AG04449 (cell line): ENCODE measurements around the gene ASB10.

Experiments
- CTCF ChIA-PET: fragments of 350-600 bp; formaldehyde crosslinking; extraction: SDS; loops from one replicate; lab custom pipeline; 2021; ENCODE audit warnings: antibody characterized with exemption; lab: Yijun Ruan, JAX
- POLR2A ChIA-PET: fragments of 400-600, 350-600 bp; formaldehyde crosslinking; extraction: SDS; loops from one replicate; lab custom pipeline; 2020; ENCODE audit warnings: antibody characterized with exemption, inconsistent platforms; lab: Yijun Ruan, JAX
- DNase-seq: peaks from one replicate; pipeline ENCODE4 v3.0.0-alpha.2; 2010; ENCODE audit warnings: low read depth, low spot score
- H3K4me3 ChIP-seq: 2 replicates; pipeline ENCODE4 v1.5.1; 2011; ENCODE audit warnings: low read depth, mild to moderate bottlenecking, control low read depth, low read length
- TF ChIP-seq, protein P1 (sequence below): IDR thresholded peaks from one replicate; pipeline ENCODE4 v1.5.1; 2011; ENCODE audit warnings: mild to moderate bottlenecking, moderate library complexity, low read length, control low read depth, inconsistent platforms; ENCODE audit not compliant: insufficient read depth; ENCODE audit errors: missing control alignments

ASB10 gene

DNA sequence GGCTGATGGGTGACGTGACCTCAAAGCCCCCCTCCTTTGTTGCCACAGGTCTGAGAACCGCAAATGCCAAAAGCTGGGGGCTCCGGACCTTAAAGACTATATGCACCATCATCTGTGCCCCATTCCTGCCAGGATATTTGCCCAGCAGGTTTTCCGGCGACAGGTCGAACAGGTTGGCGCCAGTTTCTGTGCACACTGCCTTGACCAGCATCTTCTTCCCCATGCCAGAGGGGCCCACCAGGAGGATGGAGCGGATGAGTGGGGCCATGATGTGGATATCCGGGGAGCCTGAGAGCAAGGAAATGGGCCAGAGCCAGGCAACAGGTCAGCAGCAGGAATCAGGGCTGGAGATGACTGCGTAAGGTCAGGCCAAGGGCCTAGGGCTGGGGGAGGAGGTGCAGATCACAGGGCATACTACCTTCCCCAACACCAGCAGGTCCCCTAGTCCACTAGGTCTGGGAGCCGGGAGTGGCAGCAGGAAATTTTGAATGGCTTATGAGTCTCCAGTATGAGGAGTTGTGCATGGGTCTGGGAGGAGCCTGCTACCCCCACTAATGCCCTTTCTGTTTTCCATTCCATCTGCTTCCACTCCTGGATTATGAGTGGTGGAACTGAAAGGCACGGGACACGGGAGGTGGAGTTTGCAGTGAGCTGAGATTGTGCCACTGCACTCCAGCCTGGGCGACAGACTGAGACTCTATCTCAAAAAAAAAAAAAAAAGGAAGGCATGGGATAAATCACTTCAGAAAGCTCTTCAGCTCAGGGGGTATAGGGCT is 6.3 kb upstream of the ASB10 start:
- DNase-seq = no peak
- H3K4me3 ChIP-seq = no peak overlapping the region
- POLR2A ChIA-PET = no interaction called here
- CTCF ChIA-PET = interaction anchor here (0.6 to 1.1 kb wide), 3 partner anchors 23 to 51 kb away, joined by 3 read pairs; no protein-coding TSS in a partner anchor
- TF ChIP-seq, protein P1, sequence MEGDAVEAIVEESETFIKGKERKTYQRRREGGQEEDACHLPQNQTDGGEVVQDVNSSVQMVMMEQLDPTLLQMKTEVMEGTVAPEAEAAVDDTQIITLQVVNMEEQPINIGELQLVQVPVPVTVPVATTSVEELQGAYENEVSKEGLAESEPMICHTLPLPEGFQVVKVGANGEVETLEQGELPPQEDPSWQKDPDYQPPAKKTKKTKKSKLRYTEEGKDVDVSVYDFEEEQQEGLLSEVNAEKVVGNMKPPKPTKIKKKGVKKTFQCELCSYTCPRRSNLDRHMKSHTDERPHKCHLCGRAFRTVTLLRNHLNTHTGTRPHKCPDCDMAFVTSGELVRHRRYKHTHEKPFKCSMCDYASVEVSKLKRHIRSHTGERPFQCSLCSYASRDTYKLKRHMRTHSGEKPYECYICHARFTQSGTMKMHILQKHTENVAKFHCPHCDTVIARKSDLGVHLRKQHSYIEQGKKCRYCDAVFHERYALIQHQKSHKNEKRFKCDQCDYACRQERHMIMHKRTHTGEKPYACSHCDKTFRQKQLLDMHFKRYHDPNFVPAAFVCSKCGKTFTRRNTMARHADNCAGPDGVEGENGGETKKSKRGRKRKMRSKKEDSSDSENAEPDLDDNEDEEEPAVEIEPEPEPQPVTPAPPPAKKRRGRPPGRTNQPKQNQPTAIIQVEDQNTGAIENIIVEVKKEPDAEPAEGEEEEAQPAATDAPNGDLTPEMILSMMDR = no peak

DNA sequence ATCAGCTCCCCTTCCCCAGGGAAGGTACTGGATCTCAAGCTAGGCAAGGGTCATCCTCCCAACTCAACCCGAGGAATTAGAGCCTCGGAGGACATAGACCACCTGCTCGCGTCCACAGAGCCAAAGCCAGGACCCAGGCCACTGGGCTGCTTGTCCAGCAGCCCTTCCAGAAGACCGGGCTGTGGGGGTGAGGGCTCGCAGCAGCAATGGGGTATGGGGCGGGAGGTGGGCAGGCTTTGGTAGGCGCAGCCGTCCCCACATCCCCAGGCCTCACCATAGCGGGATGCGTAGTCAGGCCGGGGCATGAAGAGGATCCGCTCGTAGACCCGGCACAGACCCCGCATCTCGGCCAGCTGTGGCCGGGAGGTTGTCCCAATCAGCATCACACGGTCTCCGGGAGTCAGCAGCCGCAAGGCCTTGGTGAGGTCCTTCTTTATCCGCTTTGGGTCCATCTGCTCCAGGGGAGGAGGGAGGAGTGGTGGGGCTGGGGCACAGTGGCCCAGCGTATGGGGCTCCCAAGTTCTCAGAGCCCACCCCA is 5.0 kb upstream of the ASB10 start:
- ChIA-PET CTCF (interaction anchor here (1.0 kb wide), 1 partner anchor 10 kb away, joined by 3 read pairs; no protein-coding TSS in a partner anchor), POLR2A (no interaction called here)
- H3K4me3 ChIP-seq = no peak overlapping the region
- TF ChIP-seq, protein P1 = no peak
- DNase-seq = no peak

DNA sequence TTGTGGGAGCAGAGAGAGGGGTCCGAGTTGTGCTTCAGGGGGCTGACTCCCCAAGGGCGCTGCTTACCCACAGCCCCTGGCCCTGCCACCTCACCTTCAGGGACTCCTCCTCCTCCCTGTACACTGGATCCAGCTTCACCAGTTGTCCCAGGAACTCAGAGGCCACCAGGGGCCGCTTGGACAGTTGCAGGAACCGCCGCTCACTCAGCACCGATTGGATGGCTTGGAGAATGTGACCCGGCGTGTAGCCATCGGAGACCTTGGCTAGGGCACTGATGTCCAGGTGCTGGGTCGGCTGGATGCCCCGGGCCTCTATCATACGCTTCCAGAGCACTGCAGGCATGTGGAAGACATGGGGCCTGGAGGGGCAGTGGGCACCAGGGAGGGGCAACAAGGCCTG is 4.5 kb upstream of the ASB10 start:
- POLR2A ChIA-PET = no interaction called here
- TF ChIP-seq, protein P1 = no peak
- no peak for DNase-seq
- CTCF ChIA-PET = interaction anchor here (1.0 kb wide), 1 partner anchor 10 kb away, joined by 3 read pairs; no protein-coding TSS in a partner anchor
- H3K4me3 ChIP-seq = no peak overlapping the region

DNA sequence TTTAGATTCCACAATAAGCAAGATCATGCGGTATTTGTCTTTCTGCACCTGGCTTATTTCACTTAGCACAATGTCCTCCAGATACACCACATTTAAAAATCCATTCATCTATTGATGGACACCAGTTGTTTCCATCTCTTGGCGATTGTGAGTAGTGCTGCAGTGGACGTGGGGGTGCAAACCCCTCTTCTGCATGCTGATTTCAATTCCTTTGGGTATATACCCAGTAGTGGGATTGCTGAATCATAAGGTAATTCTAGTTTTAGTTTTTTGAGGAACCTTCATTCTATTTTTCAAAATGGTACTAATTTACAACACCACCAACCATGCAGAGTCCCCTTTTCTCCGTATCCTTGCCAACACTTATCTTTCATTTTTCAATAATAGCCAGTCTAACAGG is 2.0 kb upstream of the ASB10 start:
- TF ChIP-seq, protein P1 = no peak
- ChIA-PET POLR2A (no interaction called here), CTCF (interaction anchor here (2.0 kb wide), 1 partner anchor 17 kb away, joined by 6 read pairs; no protein-coding TSS in a partner anchor)
- no peak for DNase-seq
- no peak overlapping the region for H3K4me3 ChIP-seq

DNA sequence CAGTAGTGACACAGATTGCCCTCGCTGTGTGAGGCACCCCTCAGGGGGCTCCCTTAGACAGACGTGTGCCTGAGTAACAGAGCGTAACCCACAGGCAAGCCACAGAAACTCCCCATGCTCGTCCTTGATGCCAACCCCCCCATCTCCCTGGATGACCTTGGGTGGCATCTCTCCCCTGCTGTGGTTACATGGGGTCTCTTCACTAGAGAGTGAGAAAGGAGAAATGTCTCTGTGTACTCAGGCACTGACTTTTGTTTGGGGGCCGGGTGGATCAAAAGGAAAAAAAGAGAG is 1.1 kb upstream of the ASB10 start:
- TF ChIP-seq, protein P1 = no peak
- no peak overlapping the region for H3K4me3 ChIP-seq
- POLR2A ChIA-PET = interaction anchor here (0.6 kb wide), 1 partner anchor 36 kb away, joined by 3 read pairs; no protein-coding TSS in a partner anchor
- CTCF ChIA-PET = interaction anchor here (0.7 to 2.0 kb wide), 4 partner anchors 9 to 83 kb away, joined by 3 to 6 read pairs (median 4); no protein-coding TSS in a partner anchor
- DNase-seq = no peak
